Measurements from ENCODE around the gene ANO8. TPM values are rescaled to one million over a fixed set of nuclear protein-coding genes. Genes with fewer than 3 reads are reported as not detected.

Gene ANO8
- total RNA-seq, 4 donors from 2014 or later = 6.2 to 24.5 (median 9.9) TPM

- Histone ChIP-seq H3K9me3 (no peaks in the 10 kb centered on the region), H3K4me1 (no peaks in the 10 kb centered on the region), H3K4me3 (no peak overlapping the region), H3K27me3 (no peaks in the 10 kb centered on the region), H3K36me3 (no peaks in the 10 kb centered on the region), H3K27ac (no peak overlapping the region)
- TF ChIP-seq, protein P1, sequence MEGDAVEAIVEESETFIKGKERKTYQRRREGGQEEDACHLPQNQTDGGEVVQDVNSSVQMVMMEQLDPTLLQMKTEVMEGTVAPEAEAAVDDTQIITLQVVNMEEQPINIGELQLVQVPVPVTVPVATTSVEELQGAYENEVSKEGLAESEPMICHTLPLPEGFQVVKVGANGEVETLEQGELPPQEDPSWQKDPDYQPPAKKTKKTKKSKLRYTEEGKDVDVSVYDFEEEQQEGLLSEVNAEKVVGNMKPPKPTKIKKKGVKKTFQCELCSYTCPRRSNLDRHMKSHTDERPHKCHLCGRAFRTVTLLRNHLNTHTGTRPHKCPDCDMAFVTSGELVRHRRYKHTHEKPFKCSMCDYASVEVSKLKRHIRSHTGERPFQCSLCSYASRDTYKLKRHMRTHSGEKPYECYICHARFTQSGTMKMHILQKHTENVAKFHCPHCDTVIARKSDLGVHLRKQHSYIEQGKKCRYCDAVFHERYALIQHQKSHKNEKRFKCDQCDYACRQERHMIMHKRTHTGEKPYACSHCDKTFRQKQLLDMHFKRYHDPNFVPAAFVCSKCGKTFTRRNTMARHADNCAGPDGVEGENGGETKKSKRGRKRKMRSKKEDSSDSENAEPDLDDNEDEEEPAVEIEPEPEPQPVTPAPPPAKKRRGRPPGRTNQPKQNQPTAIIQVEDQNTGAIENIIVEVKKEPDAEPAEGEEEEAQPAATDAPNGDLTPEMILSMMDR (IDR thresholded peaks at IDR 0.05 in 4 of 5, conservative IDR thresholded peaks at IDR 0.05 in 1 of 5) = no peak
- TF ChIP-seq POLR2A (IDR thresholded peaks at IDR 0.05) = no peak
- intact Hi-C loops (cut with DNase I; ENCODE audit: low total_unique reads) = no loop called here
- DNase-seq = no peak
- ATAC-seq = no peak
- in situ Hi-C loops (cut with MboI; ENCODE audit: low sequenced_read_pairs in 4 of 4) = no loop called here
Observed at GRCh38 chr19:17327068-17327653, 7.5 kb downstream of the ANO8 start.

DNA sequence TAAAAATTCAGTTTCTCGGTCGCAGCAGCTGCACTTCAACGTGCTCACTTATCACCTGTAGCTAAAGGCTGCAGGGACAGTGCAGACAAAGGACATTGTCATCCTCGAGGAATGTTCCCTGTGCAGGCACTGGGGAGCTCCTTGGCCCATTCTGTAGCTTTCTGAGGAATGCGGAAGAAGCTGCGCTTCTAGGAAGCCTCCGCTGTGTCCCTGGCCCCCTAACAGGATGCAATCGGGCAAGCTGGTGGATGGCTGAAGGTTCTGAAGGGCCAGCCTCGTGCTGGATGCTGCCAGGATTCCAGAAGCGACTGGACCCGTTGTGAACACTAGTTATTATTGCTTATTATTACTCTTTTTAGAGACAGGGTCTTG is 8.1 kb downstream of the ANO8 start:
- intact Hi-C loops (cut with DNase I; ENCODE audit: low total_unique reads) (no loop called here), in situ Hi-C loops (cut with MboI; ENCODE audit: low sequenced_read_pairs in 4 of 4) (no loop called here)
- Histone ChIP-seq H3K4me3 (no peak overlapping the region), H3K4me1 (no peaks in the 10 kb centered on the region), H3K36me3 (peaks cover 0 to 3% of the 10 kb centered on the region in 2 donors), H3K27ac (no peak overlapping the region), H3K27me3 (no peaks in the 10 kb centered on the region), H3K9me3 (no peaks in the 10 kb centered on the region)
- ATAC-seq (no peak), DNase-seq (no peak)
- TF ChIP-seq, protein P1 (IDR thresholded peaks at IDR 0.05 in 4 of 5, conservative IDR thresholded peaks at IDR 0.05 in 1 of 5) = no peak
- no peak for TF ChIP-seq POLR2A (IDR thresholded peaks at IDR 0.05)

- ATAC-seq (no peak), DNase-seq (no peak)
- Histone ChIP-seq H3K36me3 (peaks cover 0 to 7% of the 10 kb centered on the region in 2 donors), H3K4me3 (no peak overlapping the region), H3K27me3 (no peaks in the 10 kb centered on the region), H3K27ac (no peak overlapping the region), H3K9me3 (no peaks in the 10 kb centered on the region), H3K4me1 (no peaks in the 10 kb centered on the region)
- TF ChIP-seq POLR2A (IDR thresholded peaks at IDR 0.05) = no peak
- TF ChIP-seq, protein P1 (IDR thresholded peaks at IDR 0.05 in 4 of 5, conservative IDR thresholded peaks at IDR 0.05 in 1 of 5) = no peak
- in situ Hi-C loops (cut with MboI; ENCODE audit: low sequenced_read_pairs in 4 of 4) (no loop called here), intact Hi-C loops (cut with DNase I; ENCODE audit: low total_unique reads) (no loop called here)
Observed at GRCh38 chr19:17325881-17326594, 8.6 kb downstream of the ANO8 start.

DNA sequence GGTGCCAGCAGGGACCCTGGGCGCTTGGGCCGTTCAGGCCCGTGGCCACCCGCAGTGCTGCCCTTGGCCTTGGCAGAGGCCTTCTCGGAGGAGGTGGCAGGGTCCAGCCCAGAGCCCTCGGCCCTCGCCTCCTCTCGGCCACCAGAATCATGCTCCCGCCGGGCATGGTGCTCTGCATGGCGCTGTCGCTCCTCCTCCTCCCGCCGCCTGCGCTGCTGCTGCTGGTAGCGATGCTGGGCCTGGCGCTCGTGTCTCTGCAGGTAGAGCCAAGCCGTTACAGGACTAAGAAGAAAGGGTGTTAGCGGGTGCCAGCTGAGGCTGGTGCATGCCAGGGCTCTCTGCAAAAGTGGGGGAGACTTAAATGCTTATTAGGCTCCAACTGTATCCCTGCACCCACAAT is 9.5 kb downstream of the ANO8 start:
- ATAC-seq = no peak
- in situ Hi-C loops (cut with MboI; ENCODE audit: low sequenced_read_pairs in 4 of 4) (no loop called here), intact Hi-C loops (cut with DNase I; ENCODE audit: low total_unique reads) (no loop called here)
- H3K27me3 ChIP-seq = no peaks in the 10 kb centered on the region
- no peak overlapping the region for H3K27ac ChIP-seq
- TF ChIP-seq POLR2A (IDR thresholded peaks at IDR 0.05) = no peak
- TF ChIP-seq, protein P1 (IDR thresholded peaks at IDR 0.05 in 4 of 5, conservative IDR thresholded peaks at IDR 0.05 in 1 of 5) = no peak
- H3K4me1 ChIP-seq = no peaks in the 10 kb centered on the region
- no peak overlapping the region for H3K4me3 ChIP-seq
- peaks cover 0 to 14% of the 10 kb centered on the region in 2 donors for H3K36me3 ChIP-seq
- DNase-seq = no peak
- H3K9me3 ChIP-seq = no peaks in the 10 kb centered on the region
